ENCODE measurements around the gene SEC31A. TPM values are rescaled to one million over a fixed set of nuclear protein-coding genes. Genes with fewer than 3 reads are reported as not detected.
"Not testable (repeated sequence)": the region's sequence is repeated elsewhere in the genome, so short reads cannot be mapped to it uniquely, and the experiment has no call there.

SEC31A gene
- total and polyA plus RNA-seq, 9 donors = 142 to 388 (median 287) TPM

- Histone ChIP-seq H3K4me1 (ENCODE audit: insufficient read depth) (no peaks in the 10 kb centered on the region), H3K4me3 (no peak overlapping the region), H3K27ac (no peak overlapping the region), H3K36me3 (no peaks in the 10 kb centered on the region), H3K27me3 (no peaks in the 10 kb centered on the region), H3K9me3 (no peaks in the 10 kb centered on the region)
- intact Hi-C loops (cut with DNase I) = no loop called here
- TF ChIP-seq CTCF (IDR thresholded peaks at IDR 0.05) (no peak), EP300 (IDR thresholded peaks at IDR 0.05) (no peak), POLR2A (IDR thresholded peaks at IDR 0.05) (no peak)
- no peak for DNase-seq
Measured at GRCh38 chr4:82921795-82922194, 30.8 kb upstream of the SEC31A start.

GRCh38 chr4:82919386-82919785, 28.4 kb upstream of the SEC31A start:
- H3K4me3 ChIP-seq = no peak overlapping the region
- no peaks in the 10 kb centered on the region for H3K9me3 ChIP-seq
- H3K27me3 ChIP-seq = no peaks in the 10 kb centered on the region
- intact Hi-C loops (cut with DNase I) = no loop called here
- no peak for DNase-seq
- WGBS, 3 donors = 63 to 74% (median 69%) methylated on average over 2 of the region's 2 CpGs
- H3K27ac ChIP-seq = no peak overlapping the region
- no peaks in the 10 kb centered on the region for H3K4me1 ChIP-seq (ENCODE audit: insufficient read depth)
- no peak for TF ChIP-seq CTCF (IDR thresholded peaks at IDR 0.05)
- no peak for TF ChIP-seq EP300 (IDR thresholded peaks at IDR 0.05)
- TF ChIP-seq POLR2A (IDR thresholded peaks at IDR 0.05) = no peak
- no peaks in the 10 kb centered on the region for H3K36me3 ChIP-seq

- no peaks in the 10 kb centered on the region for H3K4me1 ChIP-seq (ENCODE audit: insufficient read depth)
- TF ChIP-seq CTCF (IDR thresholded peaks at IDR 0.05) (no peak), EP300 (IDR thresholded peaks at IDR 0.05) (no peak), POLR2A (IDR thresholded peaks at IDR 0.05) (no peak)
- DNase-seq = no peak
- H3K9me3 ChIP-seq = no peaks in the 10 kb centered on the region
- WGBS, 3 donors = 93 to 96% (median 94%) methylated on average over 7 of the region's 7 CpGs
- no peak overlapping the region for H3K27ac ChIP-seq
- H3K36me3 ChIP-seq = no peaks in the 10 kb centered on the region
- no peaks in the 10 kb centered on the region for H3K27me3 ChIP-seq
- H3K4me3 ChIP-seq = no peak overlapping the region
- intact Hi-C loops (cut with DNase I) = no loop called here
Measured at GRCh38 chr4:82918091-82918490, 27.1 kb upstream of the SEC31A start.

GRCh38 chr4:82913968-82914367, 23.0 kb upstream of the SEC31A start:
- intact Hi-C loops (cut with DNase I); H3K9me3 ChIP-seq; DNase-seq; H3K4me3 ChIP-seq; H3K4me1 ChIP-seq (ENCODE audit: insufficient read depth); H3K27ac ChIP-seq; H3K36me3 ChIP-seq; H3K27me3 ChIP-seq: not testable (repeated sequence)
- WGBS, 3 donors = 93 to 100% (median 99%) methylated on average over 2 of the region's 2 CpGs

GRCh38 chr4:82913305-82913704, 22.4 kb upstream of the SEC31A start:
- DNase-seq = no peak
- 41 to 46% (median 45%) methylated on average over 2 of the region's 2 CpGs for WGBS, 3 donors
- TF ChIP-seq CTCF (IDR thresholded peaks at IDR 0.05) = no peak
- TF ChIP-seq EP300 (IDR thresholded peaks at IDR 0.05) = no peak
- TF ChIP-seq POLR2A (IDR thresholded peaks at IDR 0.05) = no peak
- intact Hi-C loops (cut with DNase I) = no loop called here
- Histone ChIP-seq H3K27ac (no peak overlapping the region), H3K4me3 (no peak overlapping the region), H3K27me3 (no peaks in the 10 kb centered on the region), H3K9me3 (no peaks in the 10 kb centered on the region), H3K4me1 (ENCODE audit: insufficient read depth) (no peaks in the 10 kb centered on the region), H3K36me3 (no peaks in the 10 kb centered on the region)
